IMR-90 (cell line): ENCODE data around the gene SLC22A16. TPM values are rescaled to one million over a fixed set of nuclear protein-coding genes. Genes with fewer than 3 reads are reported as not detected.

Experiments used
- ATAC-seq: fragments of 200-7000 bp; cut with Tn5 transposase; 2 replicates; pipeline ENCODE4 v1.9.1; 2020; ENCODE audit warnings: low read depth, mild to moderate bottlenecking, moderate library complexity
- BruUV-seq: library from RNA; stranded (reverse); fragments of 400-500 nt; replicated peaks from 2 replicates; lab custom pipeline; 2021; lab: Mats Ljungman, UMichigan
- CTCF ChIA-PET: fragments of 300-600 bp; formaldehyde crosslinking; extraction: SDS; loops from one replicate; lab custom pipeline; 2021; ENCODE audit warnings: antibody characterized with exemption; lab: Yijun Ruan, JAX
- POLR2A ChIA-PET: fragments of 300-600 bp; sonication (Branson Sonifier 250); formaldehyde crosslinking; loops from one replicate; lab custom pipeline; 2022; ENCODE audit warnings: antibody characterized with exemption; ENCODE audit not compliant: unreplicated experiment; lab: Charles Lee
- DNase-seq: peaks from one replicate; pipeline ENCODE4 v3.0.0; 2013
- H2AFZ ChIP-seq: replicated peaks from 2 replicates; pipeline ENCODE3; 2013; ENCODE audit warnings: low read length, mild to moderate bottlenecking; ENCODE audit not compliant: poor library complexity
- H2AK5ac ChIP-seq: 2 replicates; pipeline ENCODE4 v1.6.1; 2013; ENCODE audit warnings: low read depth, low read length, inconsistent platforms
- H2AK9ac ChIP-seq: replicated peaks from 2 replicates; pipeline ENCODE3; 2013; ENCODE audit warnings: mild to moderate bottlenecking, low read depth, low read length, moderate library complexity; ENCODE audit not compliant: poor library complexity
- H2BK120ac ChIP-seq: 2 replicates; pipeline ENCODE4 v1.6.1; 2013; ENCODE audit warnings: low read depth, low read length, inconsistent platforms
- H2BK15ac ChIP-seq: 3 replicates; pipeline ENCODE4 v1.6.1; 2013; ENCODE audit warnings: low read depth, low read length, inconsistent platforms
- H2BK20ac ChIP-seq: 2 replicates; pipeline ENCODE4 v1.6.1; 2013; ENCODE audit warnings: low read depth, mild to moderate bottlenecking, inconsistent platforms, low read length, moderate library complexity
- H2BK5ac ChIP-seq: 2 replicates; pipeline ENCODE4 v1.6.1; 2013; ENCODE audit warnings: mild to moderate bottlenecking, low read depth, low read length, inconsistent platforms; ENCODE audit not compliant: poor library complexity, severe bottlenecking
- H3K14ac ChIP-seq: replicated peaks from 2 replicates; pipeline ENCODE4 v1.6.1; 2013; ENCODE audit warnings: low read depth, low read length, inconsistent platforms
- H3K18ac ChIP-seq: 2 replicates; pipeline ENCODE4 v1.6.1; 2013; ENCODE audit warnings: low read depth, low read length, control low read depth
- H3K23ac ChIP-seq: 2 replicates; pipeline ENCODE4 v1.6.1; 2013; ENCODE audit warnings: low read depth, low read length, inconsistent platforms
- H3K27ac ChIP-seq: 2 replicates; pipeline ENCODE4 v1.5.1; 2013; ENCODE audit warnings: mild to moderate bottlenecking, control low read depth, low read length; ENCODE audit not compliant: insufficient read depth
- H3K27me3 ChIP-seq: 2 replicates; pipeline ENCODE4 v1.6.1; 2013; ENCODE audit warnings: low read length; ENCODE audit not compliant: control insufficient read depth, insufficient read depth
- H3K36me3 ChIP-seq: 2 replicates; pipeline ENCODE4 v1.6.1; 2013; ENCODE audit warnings: low read length, mixed read lengths; ENCODE audit not compliant: control insufficient read depth, insufficient read depth
- H3K4ac ChIP-seq: 2 replicates; pipeline ENCODE4 v1.6.1; 2013; ENCODE audit warnings: low read depth, low read length, inconsistent platforms
- H3K4me1 ChIP-seq: 2 replicates; pipeline ENCODE4 v1.6.1; 2013; ENCODE audit warnings: low read length, mixed read lengths; ENCODE audit not compliant: control insufficient read depth, insufficient read depth
- H3K4me2 ChIP-seq: 2 replicates; pipeline ENCODE4 v1.6.1; 2013; ENCODE audit warnings: low read depth, mild to moderate bottlenecking, control low read depth, low read length, moderate library complexity
- H3K4me3 ChIP-seq: 2 replicates; pipeline ENCODE4 v1.5.1; 2013; ENCODE audit warnings: low read depth, mild to moderate bottlenecking, control low read depth, low read length, moderate library complexity; ENCODE audit not compliant: insufficient read depth
- H3K56ac ChIP-seq: 2 replicates; pipeline ENCODE4 v1.6.1; 2013; ENCODE audit warnings: low read length, inconsistent platforms; ENCODE audit not compliant: insufficient read depth; ENCODE audit errors: extremely low read depth
- H3K79me1 ChIP-seq, 2 experiments: 2 replicates each; pipeline ENCODE4 v1.6.1; 2013; ENCODE audit warnings: low read length in 2 of 2, inconsistent platforms in 1 of 2, low read depth in 1 of 2
- H3K9ac ChIP-seq: 2 replicates; pipeline ENCODE4 v1.6.1; 2013; ENCODE audit warnings: low read depth, low read length, control low read depth
- H3K9me1 ChIP-seq: 2 replicates; pipeline ENCODE4 v1.6.1; 2013; ENCODE audit warnings: low read length, inconsistent platforms; ENCODE audit not compliant: insufficient read depth
- H3K9me3 ChIP-seq: 2 replicates; pipeline ENCODE4 v1.6.1; 2013; ENCODE audit warnings: low read length; ENCODE audit not compliant: control insufficient read depth, insufficient read depth
- H4K20me1 ChIP-seq: 2 replicates; pipeline ENCODE4 v1.6.1; 2013; ENCODE audit warnings: low read length, inconsistent platforms; ENCODE audit not compliant: insufficient read depth
- H4K5ac ChIP-seq: 2 replicates; pipeline ENCODE4 v1.6.1; 2013; ENCODE audit warnings: mild to moderate bottlenecking, low read depth, low read length, control low read depth
- H4K8ac ChIP-seq, 2 experiments: 2 replicates each; pipeline ENCODE4 v1.6.1; 2013; ENCODE audit warnings: low read depth in 2 of 2, low read length in 2 of 2, control low read depth in 1 of 2, inconsistent platforms in 1 of 2
- H4K91ac ChIP-seq: 2 replicates; pipeline ENCODE4 v1.6.1; 2013; ENCODE audit warnings: low read depth, low read length, inconsistent platforms; ENCODE audit not compliant: insufficient read depth
- BHLHE40 ChIP-seq: fragments of 150-350 bp; IDR thresholded peaks from 2 replicates; pipeline ENCODE4 v1.6.1; 2016; ENCODE audit warnings: mild to moderate bottlenecking, low read depth, low read length
- CEBPB ChIP-seq: IDR thresholded peaks from 2 replicates; pipeline ENCODE4 v1.6.1; 2012; ENCODE audit warnings: low read depth, low read length, improper control_type of control experiment
- CHD1 ChIP-seq: IDR thresholded peaks from 2 replicates; pipeline ENCODE4 v1.6.1; 2012; ENCODE audit warnings: low read depth, low read length, improper control_type of control experiment
- CTCF ChIP-seq: conservative IDR thresholded peaks from 2 replicates; pipeline ENCODE4 v1.5.1; 2012; ENCODE audit warnings: mild to moderate bottlenecking, low read depth, low read length, improper control_type of control experiment
- ELK1 ChIP-seq: fragments of 150-350 bp; IDR thresholded peaks from 2 replicates; pipeline ENCODE4 v1.6.1; 2016; ENCODE audit warnings: low read depth, mild to moderate bottlenecking, low read length, moderate library complexity, borderline replicate concordance
- FOS ChIP-seq: fragments of 150-350 bp; IDR thresholded peaks from 2 replicates; pipeline ENCODE4 v1.6.1; 2016; ENCODE audit warnings: low read depth, low read length
- MAFK ChIP-seq: IDR thresholded peaks from 2 replicates; pipeline ENCODE4 v1.6.1; 2012; ENCODE audit warnings: low read depth, low read length, improper control_type of control experiment
- MAZ ChIP-seq: IDR thresholded peaks from 2 replicates; pipeline ENCODE4 v1.6.1; 2012; ENCODE audit warnings: low read depth, mild to moderate bottlenecking, low read length, improper control_type of control experiment, moderate library complexity, borderline replicate concordance
- MXI1 ChIP-seq: IDR thresholded peaks from 2 replicates; pipeline ENCODE4 v1.6.1; 2012; ENCODE audit warnings: low read depth, mild to moderate bottlenecking, low read length, moderate library complexity, borderline replicate concordance
- NFE2L2 ChIP-seq: fragments of 150-350 bp; IDR thresholded peaks from 2 replicates; pipeline ENCODE4 v1.6.1; 2016; ENCODE audit warnings: low read depth, mild to moderate bottlenecking, low read length
- POLR2A ChIP-seq: IDR thresholded peaks from 2 replicates; pipeline ENCODE4 v1.6.1; 2012; ENCODE audit warnings: mild to moderate bottlenecking, low read depth, low read length
- RAD21 ChIP-seq: IDR thresholded peaks from 2 replicates; pipeline ENCODE4 v1.6.1; 2012; ENCODE audit warnings: low read length, improper control_type of control experiment
- RCOR1 ChIP-seq: IDR thresholded peaks from 2 replicates; pipeline ENCODE4 v1.6.1; 2012; ENCODE audit warnings: mild to moderate bottlenecking, low read length, improper control_type of control experiment; ENCODE audit not compliant: insufficient replicate concordance
- RFX5 ChIP-seq: IDR thresholded peaks from 2 replicates; pipeline ENCODE4 v1.8.0; 2012; ENCODE audit warnings: low read depth, mild to moderate bottlenecking, low read length, moderate library complexity
- SMC3 ChIP-seq: fragments of 150-350 bp; IDR thresholded peaks from 2 replicates; pipeline ENCODE4 v1.6.1; 2016; ENCODE audit warnings: low read depth, mild to moderate bottlenecking, antibody characterized with exemption, low read length, moderate library complexity
- USF2 ChIP-seq: fragments of 150-350 bp; IDR thresholded peaks from 2 replicates; pipeline ENCODE4 v1.6.1; 2017; ENCODE audit warnings: mild to moderate bottlenecking, antibody characterized with exemption, low read length, low read depth
- WGBS, 2 experiments: methylation state at CpG; one replicate each; pipeline versions ENCODE4 v1.1.5 to v1.1.7; 2013; ENCODE audit warnings: missing lambda C conversion rate in 2 of 2; ENCODE audit not compliant: insufficient read length in 1 of 2; ENCODE audit errors: extremely low coverage in 2 of 2; 5-methylcytosine and 5-hydroxymethylcytosine counted together
- dilution Hi-C: fragments of 300-500 bp; cut with HindIII; formaldehyde crosslinking; loops from one replicate; pipeline ENCODE4 v1.14.3; 2018; ENCODE audit warnings: low sequenced_read_pairs; ENCODE audit not compliant: unreplicated experiment
- in situ Hi-C: fragments of 300-500 bp; cut with MboI; formaldehyde crosslinking; loops from 3 replicates; pipeline ENCODE4 v1.14.3; 2019; ENCODE audit warnings: low sequenced_read_pairs, inconsistent platforms, mixed read lengths
- intact Hi-C: fragments of 100-400 bp; cut with micrococcal nuclease; formaldehyde crosslinking; loops from 2 replicates; pipeline ENCODE4 v1.10.0; 2022
- polyA plus RNA-seq, 3 experiments: library from polyadenylated mRNA; depleted of rRNA; stranded (reverse); fragments of >200 nt; gene quantifications; 2 replicates each; pipeline ENCODE4 v1.2.3, GENCODE V29; 2012; ENCODE audit warnings: low replicate concordance in 1 of 3
- total RNA-seq: library from RNA; depleted of rRNA; stranded (reverse); fragments of >200 nt; gene quantifications from 2 replicates; pipeline ENCODE4 v1.2.3, GENCODE V29; 2012

The SLC22A16 gene
- total and polyA plus RNA-seq, 2 of the 4 experiments (the other 2 are of a cell fraction), result not detected

GRCh38 chr6:110495949-110496348, 19.5 kb upstream of the SLC22A16 start:
- no TSS peak for BruUV-seq
- in situ Hi-C loops, result no loop called here
- H2AFZ ChIP-seq, result no peak overlapping the region

More at GRCh38 chr6:110495949-110496348, 19.5 kb upstream of the SLC22A16 start:
- Histone ChIP-seq H3K9me1 (no peaks in the 10 kb centered on the region), H2AK5ac (no peak overlapping the region), H3K9ac (no peak overlapping the region), H3K79me1 (no peaks in the 10 kb centered on the region), H3K4me2 (no peak overlapping the region), H2BK20ac (no peak overlapping the region), H4K20me1 (no peaks in the 10 kb centered on the region), H3K4me3 (no peak overlapping the region), H3K14ac (no peak overlapping the region), H2BK5ac (no peak overlapping the region), H3K18ac (no peak overlapping the region), H3K36me3 (no peaks in the 10 kb centered on the region), H3K27ac (no peak overlapping the region), H2BK120ac (no peak overlapping the region), H3K4ac (no peak overlapping the region), H3K27me3 (peaks cover 4% of the 10 kb centered on the region), H3K23ac (no peak overlapping the region), H2BK15ac (no peak overlapping the region), H4K5ac (no peak overlapping the region), H2AK9ac (no peak overlapping the region), H3K9me3 (no peaks in the 10 kb centered on the region), H4K8ac (no peak overlapping the region), H3K56ac (no peak overlapping the region), H4K91ac (no peak overlapping the region), H3K4me1 (peaks cover 4% of the 10 kb centered on the region)
- dilution Hi-C loops, result no loop called here
- POLR2A ChIA-PET, result no interaction called here
- DNase-seq (no peak), ATAC-seq (no peak)
- CTCF ChIA-PET, result interaction anchor here (0.5 kb wide), 1 partner anchor 199 kb away, joined by 3 read pairs; no protein-coding TSS in a partner anchor
- WGBS, 2 experiments, result no CpG with 5 or more reads among the region's 4 CpGs
- intact Hi-C loops, result no loop called here
- TF ChIP-seq USF2, result no peak
- no peak for TF ChIP-seq RAD21
- no peak for TF ChIP-seq MAFK
- TF ChIP-seq CEBPB, result no peak
- no peak for TF ChIP-seq BHLHE40
- no peak for TF ChIP-seq POLR2A
- no peak for TF ChIP-seq ELK1
- TF ChIP-seq SMC3, result no peak
- no peak for TF ChIP-seq RCOR1
- TF ChIP-seq FOS, result no peak
- no peak for TF ChIP-seq RFX5
- no peak for TF ChIP-seq NFE2L2
- no peak for TF ChIP-seq CTCF
- no peak for TF ChIP-seq CHD1
- no peak for TF ChIP-seq MXI1
- TF ChIP-seq MAZ, result no peak
